NCI-H526 (cell line): ENCODE results near the gene OTP.
"Not testable (repeated sequence)": the region's sequence is repeated elsewhere in the genome, so short reads cannot be mapped to it uniquely, and the experiment has no call there.

Experiments
- DNase-seq, 2 experiments: peaks; one replicate each; lab custom pipeline; 2025; lab: John Stamatoyannopoulos, UW

The OTP gene

GRCh38 chr5:77608927-77609326, 29.6 kb downstream of the OTP start:
- DNase-seq: not testable (repeated sequence)

- no peak for DNase-seq
Observed at GRCh38 chr5:77607324-77607723, 31.2 kb downstream of the OTP start.

- DNase-seq: no peak
Observed at GRCh38 chr5:77606279-77606678, 32.2 kb downstream of the OTP start.

GRCh38 chr5:77599679-77600078, 38.8 kb downstream of the OTP start:
- DNase-seq: no peak

GRCh38 chr5:77590347-77590746, 48.2 kb downstream of the OTP start:
- no peak for DNase-seq

GRCh38 chr5:77588175-77588574, 50.3 kb downstream of the OTP start:
- no peak for DNase-seq

- no peak for DNase-seq
Observed at GRCh38 chr5:77586101-77586500, 52.4 kb downstream of the OTP start.

- DNase-seq: not testable (repeated sequence)
Observed at GRCh38 chr5:77582143-77582542, 56.4 kb downstream of the OTP start.
